Kidney (tissue), 14 donors: ENCODE data around the gene B4GALT7. TPM values are rescaled to one million over a fixed set of nuclear protein-coding genes. Genes with fewer than 3 reads are reported as not detected.

ENCODE experiments used
- DNase-seq, 5 donors: peaks; one replicate each; pipeline ENCODE4 v3.0.0-alpha.2; 2013 to 2020
- FAIRE-seq: peaks from 2 replicates; lab custom pipeline; 2012; peaks lifted over from hg19 to GRCh38; lab: Jason Lieb, UNC
- H3K27ac ChIP-seq, 2 donors: one replicate each; pipeline ENCODE4 v1.7.0; 2013; ENCODE audit warnings: low read depth in 2 of 2, low read length in 2 of 2, inconsistent platforms in 1 of 2
- H3K27me3 ChIP-seq: one replicate; pipeline ENCODE4 v1.7.1; 2013; ENCODE audit warnings: low read length, inconsistent platforms; ENCODE audit not compliant: control insufficient read depth, insufficient read depth
- H3K36me3 ChIP-seq, 3 donors: one replicate each; pipeline versions ENCODE4 v1.7.0 to v1.7.1; 2013; ENCODE audit warnings: low read length in 3 of 3, control low read depth in 1 of 3, inconsistent platforms in 1 of 3; ENCODE audit not compliant: insufficient read depth in 3 of 3, control insufficient read depth in 2 of 3
- H3K4me1 ChIP-seq, 3 donors: one replicate each; pipeline versions ENCODE4 v1.7.0 to v1.7.1; 2013; ENCODE audit warnings: low read length in 3 of 3, inconsistent platforms in 1 of 3, low read depth in 1 of 3; ENCODE audit not compliant: control insufficient read depth in 2 of 3, insufficient read depth in 2 of 3
- H3K4me3 ChIP-seq, 3 donors: one replicate each; pipeline versions ENCODE4 v1.7.0 to v1.8.1; 2013; ENCODE audit warnings: low read length in 3 of 3, control low read depth in 1 of 3, inconsistent platforms in 1 of 3
- H3K9ac ChIP-seq, 3 donors: one replicate each; pipeline versions ENCODE4 v1.7.0 to v1.7.1; 2013; ENCODE audit warnings: low read length in 3 of 3, control low read depth in 1 of 3, inconsistent platforms in 1 of 3
- H3K9me3 ChIP-seq, 3 donors: one replicate each; pipeline versions ENCODE4 v1.7.0 to v1.7.1; 2013; ENCODE audit warnings: low read length in 3 of 3, control low read depth in 1 of 3, inconsistent platforms in 1 of 3; ENCODE audit not compliant: control insufficient read depth in 2 of 3, insufficient read depth in 1 of 3
- CTCF ChIP-seq: IDR thresholded peaks from 3 replicates; pipeline ENCODE4 v1.5.1; 2012; ENCODE audit warnings: mild to moderate bottlenecking, moderate library complexity, borderline replicate concordance; ENCODE audit not compliant: insufficient read depth; ENCODE audit errors: extremely low read depth
- intact Hi-C: fragments of 100-400 bp; cut with DNase I; formaldehyde crosslinking; loops from one replicate; pipeline ENCODE4 v1.11.1; 2022
- polyA plus RNA-seq: library from polyadenylated mRNA; stranded (reverse); fragments of 350-450 nt; fragmentation: Illumina TruSeq; extraction: RNeasy Lipid Tissue Mini Kit (QIAGEN cat#74804); gene quantifications from one replicate; pipeline ENCODE4 v1.2.3, GENCODE V29; 2014; ENCODE audit warnings: low read depth, low replicate concordance; ENCODE audit not compliant: insufficient read depth
- total RNA-seq: library from RNA; stranded (reverse); fragmentation: NEBNext Ultra II Directional; extraction: Animal tissue kit (Norgen Biotek cat#: 25700); gene quantifications from one replicate; pipeline ENCODE4 v1.2.1, GENCODE V29; 2021
- donor health status: control.
- donor health status: control.
- donor health status: control.
- donor health status: control.
- donor health status: control.
- donor health status: DM: yes; HTN: yes; CAD: no.
- donor health status: Normal renal cell carcinoma (clear cell type).

The B4GALT7 gene
- total and polyA plus RNA-seq, 2 donors from 2014 or later, result 30.7 to 42.6 TPM

- H3K9me3 ChIP-seq, result no peaks in the 10 kb centered on the region
- no peak for FAIRE-seq
- H3K4me3 ChIP-seq, result no peak overlapping the region
- H3K27ac ChIP-seq, result no peak overlapping the region
- peaks cover 2 to 33% (median 24%) of the 10 kb centered on the region in 3 donors for H3K36me3 ChIP-seq
- H3K27me3 ChIP-seq, result no peaks in the 10 kb centered on the region
- H3K9ac ChIP-seq, result no peak overlapping the region
- TF ChIP-seq CTCF, result no peak
- no peak for DNase-seq
- H3K4me1 ChIP-seq, result peaks cover 0 to 6% (median 0%) of the 10 kb centered on the region in 3 donors
- intact Hi-C loops, result no loop called here
These were observed 6.4 kb upstream of the B4GALT7 start for GRCh38 chr5:177593511-177593910.

- no peak for FAIRE-seq
- H3K4me3 ChIP-seq, result no peak overlapping the region
- H3K36me3 ChIP-seq, result peaks cover 2 to 33% (median 24%) of the 10 kb centered on the region in 3 donors
- H3K4me1 ChIP-seq, result peaks cover 0 to 6% (median 0%) of the 10 kb centered on the region in 3 donors
- intact Hi-C loops, result no loop called here
- DNase-seq, result no peak
- no peak overlapping the region for H3K27ac ChIP-seq
- no peak overlapping the region for H3K9ac ChIP-seq
- no peaks in the 10 kb centered on the region for H3K27me3 ChIP-seq
- no peaks in the 10 kb centered on the region for H3K9me3 ChIP-seq
- no peak for TF ChIP-seq CTCF
These were observed 5.9 kb upstream of the B4GALT7 start for GRCh38 chr5:177594071-177594470.

GRCh38 chr5:177595026-177595585, 4.8 kb upstream of the B4GALT7 start:
- TF ChIP-seq CTCF, result no peak
- intact Hi-C loops, result no loop called here
- Histone ChIP-seq H3K9ac (no peak overlapping the region), H3K4me3 (no peak overlapping the region), H3K27me3 (no peaks in the 10 kb centered on the region), H3K4me1 (peaks cover 0 to 6% (median 3%) of the 10 kb centered on the region in 3 donors), H3K27ac (no peak overlapping the region), H3K9me3 (no peaks in the 10 kb centered on the region), H3K36me3 (peaks cover 2 to 33% (median 24%) of the 10 kb centered on the region in 3 donors)
- DNase-seq, result no peak
- no peak for FAIRE-seq
